BJ (cell line): Measurements from ENCODE around the gene WASL. TPM values are rescaled to one million over a fixed set of nuclear protein-coding genes. Genes with fewer than 3 reads are reported as not detected.

Experiments used
- CTCF ChIA-PET: fragments of 350-600 bp; formaldehyde crosslinking; extraction: SDS; loops from one replicate; lab custom pipeline; 2021; ENCODE audit warnings: antibody characterized with exemption, inconsistent platforms; lab: Yijun Ruan, JAX
- POLR2A ChIA-PET: fragments of 300-600 bp; sonication (Branson Sonifier 250); formaldehyde crosslinking; extraction: SDS; loops from one replicate; lab custom pipeline; 2021; ENCODE audit warnings: antibody characterized with exemption; lab: Charles Lee
- DNase-seq: peaks from one replicate; pipeline ENCODE4 v3.0.0-alpha.2; 2011; ENCODE audit warnings: low read depth
- H3K27me3 ChIP-seq: 2 replicates; pipeline ENCODE4 v1.6.0; 2011; ENCODE audit warnings: low read length; ENCODE audit not compliant: control insufficient read depth, insufficient read depth
- H3K36me3 ChIP-seq: 2 replicates; pipeline ENCODE4 v1.5.1; 2011; ENCODE audit warnings: low read length; ENCODE audit not compliant: control insufficient read depth, insufficient read depth
- H3K4me3 ChIP-seq: 2 replicates; pipeline ENCODE4 v1.5.1; 2011; ENCODE audit warnings: low read depth, mild to moderate bottlenecking, control low read depth, low read length
- polyA plus RNA-seq: library from polyadenylated mRNA; depleted of rRNA; stranded (reverse); fragments of >200 nt; gene quantifications from 2 replicates; pipeline ENCODE4 v1.2.3, GENCODE V29; 2011
- TF ChIP-seq, protein P1 (sequence below): IDR thresholded peaks from 2 replicates; pipeline ENCODE4 v1.5.1; 2011; ENCODE audit warnings: low read depth, mild to moderate bottlenecking, control low read depth, inconsistent platforms, low read length, moderate library complexity; ENCODE audit not compliant: insufficient read depth

Gene WASL
- polyA plus RNA-seq, 1 experiment, result 4.0 TPM

DNA sequence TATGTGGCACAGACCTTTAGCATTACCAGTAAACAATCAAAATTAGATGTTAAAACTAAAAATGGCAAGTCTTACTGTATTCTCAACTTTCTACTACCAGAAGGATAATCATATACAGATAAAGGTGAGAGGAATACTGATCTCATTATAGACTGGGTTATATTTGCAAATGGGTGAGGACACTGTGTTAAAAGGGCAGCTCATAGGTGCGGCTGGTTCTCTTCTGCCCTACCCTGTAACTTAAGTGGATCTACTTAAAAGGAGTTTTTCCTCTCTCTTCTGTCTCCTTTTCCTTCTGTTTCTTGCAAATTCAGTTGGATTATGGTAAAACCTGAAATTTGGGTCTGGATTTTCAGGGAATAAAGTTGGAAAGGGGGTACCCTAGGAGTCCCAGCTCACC is 33.0 kb downstream of the WASL start:
- TF ChIP-seq, protein P1, sequence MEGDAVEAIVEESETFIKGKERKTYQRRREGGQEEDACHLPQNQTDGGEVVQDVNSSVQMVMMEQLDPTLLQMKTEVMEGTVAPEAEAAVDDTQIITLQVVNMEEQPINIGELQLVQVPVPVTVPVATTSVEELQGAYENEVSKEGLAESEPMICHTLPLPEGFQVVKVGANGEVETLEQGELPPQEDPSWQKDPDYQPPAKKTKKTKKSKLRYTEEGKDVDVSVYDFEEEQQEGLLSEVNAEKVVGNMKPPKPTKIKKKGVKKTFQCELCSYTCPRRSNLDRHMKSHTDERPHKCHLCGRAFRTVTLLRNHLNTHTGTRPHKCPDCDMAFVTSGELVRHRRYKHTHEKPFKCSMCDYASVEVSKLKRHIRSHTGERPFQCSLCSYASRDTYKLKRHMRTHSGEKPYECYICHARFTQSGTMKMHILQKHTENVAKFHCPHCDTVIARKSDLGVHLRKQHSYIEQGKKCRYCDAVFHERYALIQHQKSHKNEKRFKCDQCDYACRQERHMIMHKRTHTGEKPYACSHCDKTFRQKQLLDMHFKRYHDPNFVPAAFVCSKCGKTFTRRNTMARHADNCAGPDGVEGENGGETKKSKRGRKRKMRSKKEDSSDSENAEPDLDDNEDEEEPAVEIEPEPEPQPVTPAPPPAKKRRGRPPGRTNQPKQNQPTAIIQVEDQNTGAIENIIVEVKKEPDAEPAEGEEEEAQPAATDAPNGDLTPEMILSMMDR, result no peak
- no peak for DNase-seq
- ChIA-PET CTCF (interaction anchor here (1.1 kb wide), 1 partner anchor 15 kb away, joined by 3 read pairs; no protein-coding TSS in a partner anchor), POLR2A (no interaction called here)
- Histone ChIP-seq H3K4me3 (no peak overlapping the region), H3K27me3 (no peaks in the 10 kb centered on the region), H3K36me3 (no peaks in the 10 kb centered on the region)

DNA sequence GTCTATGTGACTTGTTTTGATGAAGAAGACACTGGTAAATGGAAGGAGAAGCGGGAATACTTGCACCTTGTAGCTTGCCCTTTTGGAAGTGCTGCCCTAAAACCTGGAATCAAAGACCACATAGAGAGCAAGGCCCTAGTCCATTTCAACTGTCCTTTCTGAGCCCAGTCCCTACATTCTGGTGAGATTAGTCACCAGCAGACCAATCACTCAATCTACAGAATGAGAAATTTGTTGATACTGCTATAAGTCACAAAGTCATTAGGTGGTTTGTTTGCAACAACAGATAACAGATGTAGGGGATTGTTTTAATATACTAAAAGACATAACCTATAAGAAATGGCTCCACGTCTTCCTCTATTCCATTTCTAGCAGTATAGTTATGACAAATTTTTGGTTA is 33.6 kb downstream of the WASL start:
- POLR2A ChIA-PET, result no interaction called here
- Histone ChIP-seq H3K27me3 (no peaks in the 10 kb centered on the region), H3K36me3 (no peaks in the 10 kb centered on the region), H3K4me3 (no peak overlapping the region)
- CTCF ChIA-PET, result no interaction called here
- no peak for DNase-seq
- TF ChIP-seq, protein P1, result no peak

DNA sequence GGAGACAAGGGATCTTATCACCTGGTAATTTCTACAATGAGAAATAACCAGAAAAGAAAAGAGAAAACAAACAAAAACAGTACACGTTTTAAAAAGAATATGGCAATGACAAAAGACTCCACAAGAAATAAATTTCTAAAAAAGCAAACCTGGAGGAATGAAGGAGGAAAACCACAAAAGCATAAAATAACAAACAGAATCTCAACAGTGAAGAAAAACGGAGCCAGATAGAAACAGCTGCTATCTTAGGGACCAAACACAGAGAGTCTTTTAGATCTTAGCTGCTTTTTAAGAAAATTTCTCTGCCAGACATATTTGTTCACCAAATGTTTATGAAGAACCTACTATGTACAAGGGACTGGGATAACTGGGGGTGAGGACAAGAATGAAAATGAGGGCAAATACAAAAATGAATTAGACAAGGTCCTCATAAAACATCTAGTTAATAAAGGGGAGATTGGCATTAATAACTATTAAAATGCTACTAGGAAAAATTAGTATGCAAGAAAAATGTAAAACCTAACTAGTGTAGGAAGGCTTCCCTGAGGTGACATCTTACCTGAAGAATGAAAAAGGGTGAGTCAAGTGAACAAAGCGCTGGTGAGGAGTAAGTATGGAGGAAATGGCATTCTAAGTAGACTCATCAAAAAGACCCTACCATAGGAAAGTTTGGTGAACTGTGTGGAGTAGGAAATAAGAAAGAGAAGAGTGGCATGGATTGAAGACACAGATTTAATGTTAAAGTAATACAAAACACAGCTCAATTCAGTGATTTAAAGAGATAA is 34.3 kb downstream of the WASL start:
- Histone ChIP-seq H3K27me3 (no peaks in the 10 kb centered on the region), H3K36me3 (no peaks in the 10 kb centered on the region), H3K4me3 (no peak overlapping the region)
- DNase-seq, result no peak
- CTCF ChIA-PET, result no interaction called here
- POLR2A ChIA-PET, result no interaction called here
- TF ChIP-seq, protein P1, result no peak

- TF ChIP-seq, protein P1, result no peak
- H3K4me3 ChIP-seq, result no peak overlapping the region
- DNase-seq, result peak; percentile 28
- peaks cover 3% of the 10 kb centered on the region for H3K36me3 ChIP-seq
- CTCF ChIA-PET, result interaction anchor here (1.5 kb wide), 1 partner anchor 11 kb away, joined by 4 read pairs; no protein-coding TSS in a partner anchor
- no peaks in the 10 kb centered on the region for H3K27me3 ChIP-seq
- POLR2A ChIA-PET, result no interaction called here
Measured at GRCh38 chr7:123712619-123713018, 36.2 kb downstream of the WASL start.

DNA sequence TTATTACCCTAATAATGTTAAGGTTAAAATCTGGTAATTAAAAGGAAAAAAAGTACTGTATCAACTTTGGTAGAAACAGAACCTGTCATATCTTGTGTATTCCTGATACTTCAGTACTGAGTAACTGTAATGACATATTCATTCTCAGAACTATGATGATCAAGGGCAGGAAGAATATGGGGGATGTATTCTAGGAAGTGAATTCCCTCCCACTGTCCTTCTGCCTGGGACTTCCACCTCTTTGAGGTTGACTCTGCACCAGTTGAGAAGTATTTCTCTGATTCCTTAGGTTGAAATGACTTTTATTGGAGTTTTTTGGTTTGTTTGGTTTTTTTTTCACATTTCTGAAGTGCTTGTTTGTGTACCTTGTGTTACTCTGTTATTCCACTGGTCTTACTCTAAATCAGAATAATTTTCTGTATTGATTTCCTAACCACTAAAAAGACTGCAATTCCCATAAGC is 36.9 kb downstream of the WASL start:
- ChIA-PET POLR2A (no interaction called here), CTCF (no interaction called here)
- H3K36me3 ChIP-seq, result peaks cover 4% of the 10 kb centered on the region
- H3K4me3 ChIP-seq, result no peak overlapping the region
- DNase-seq, result no peak
- H3K27me3 ChIP-seq, result no peaks in the 10 kb centered on the region
- TF ChIP-seq, protein P1, result no peak
